ENCODE data around the gene TTC22.

GRCh38 chr1:54777011-54777410, 24.1 kb downstream of the TTC22 start:
- TF ChIP-seq ZNF281 (CRISPR knock-in tag; IDR thresholded peaks at IDR 0.05), result no peak
- no peak for TF ChIP-seq ZNF317 (CRISPR knock-in tag; IDR thresholded peaks at IDR 0.05; ENCODE audit: borderline replicate concordance, low read depth)
- no peak for TF ChIP-seq CTCF (IDR thresholded peaks at IDR 0.05)
- TF ChIP-seq FOXP1 (CRISPR knock-in tag; IDR thresholded peaks at IDR 0.05; ENCODE audit: borderline replicate concordance), result no peak
- no peak for TF ChIP-seq TEAD4 (CRISPR knock-in tag; IDR thresholded peaks at IDR 0.05)
- no peak for TF ChIP-seq ATF6 (CRISPR knock-in tag; IDR thresholded peaks at IDR 0.05)
- TF ChIP-seq MAX (CRISPR knock-in tag; IDR thresholded peaks at IDR 0.05), result no peak
- TF ChIP-seq PRRX2 (CRISPR knock-in tag; IDR thresholded peaks at IDR 0.05), result no peak
